Medulla oblongata (tissue), 1 donor: ENCODE data around the gene DDX6.
"Not testable (repeated sequence)": the region's sequence is repeated elsewhere in the genome, so short reads cannot be mapped to it uniquely, and the experiment has no call there.

Experiments
- DNase-seq: peaks from one replicate; pipeline ENCODE4 v3.0.0-alpha.2; 2015; ENCODE audit errors: extremely low spot score

The DDX6 gene

GRCh38 chr11:118791111-118791960 lies at the start of gene DDX6:
Gene DDX6, minus strand, starts transcription at chr11:118791164. Its CDS starts 4,913 bp downstream, at chr11:118786251.
- DNase-seq, result peak; percentile 86

DNA sequence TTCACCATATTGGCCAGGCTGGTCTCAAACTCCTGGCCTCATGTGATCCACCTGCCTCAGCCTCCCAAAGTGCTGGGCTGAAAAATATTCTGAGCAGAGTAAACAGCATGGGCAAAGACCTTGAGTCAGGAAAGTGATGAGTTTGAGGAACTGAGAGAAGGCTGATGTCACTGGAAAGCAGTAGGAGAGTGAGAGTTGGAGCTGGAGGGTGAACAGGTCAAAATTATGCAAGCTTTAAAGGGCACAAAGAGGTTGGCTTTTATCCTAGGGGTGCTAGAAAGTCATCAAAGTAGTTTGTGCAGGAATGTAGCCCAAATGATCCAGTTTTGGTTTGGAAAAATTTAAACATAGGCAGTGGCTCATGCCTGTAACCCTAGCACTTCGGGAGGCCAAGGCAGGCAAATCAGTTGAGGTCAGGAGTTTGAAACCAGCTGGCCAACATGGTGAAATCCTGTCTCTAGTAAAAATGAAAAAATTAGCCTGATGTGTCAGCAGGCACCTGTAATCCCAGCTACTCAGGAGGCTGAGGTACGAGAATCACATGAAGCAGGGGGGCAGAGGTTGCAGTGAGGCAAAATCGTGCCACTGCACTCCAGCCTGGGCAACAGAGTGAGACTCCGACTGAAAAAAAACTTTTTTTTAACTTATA lies 48.1 kb upstream of the DDX6 start:
- DNase-seq, result peak; percentile 48

GRCh38 chr11:118837868-118838267 lies 46.9 kb upstream of the DDX6 start:
- peak; percentile 22 for DNase-seq

GRCh38 chr11:118834427-118835028 lies 43.6 kb upstream of the DDX6 start:
- DNase-seq, result peak; percentile 73

DNA sequence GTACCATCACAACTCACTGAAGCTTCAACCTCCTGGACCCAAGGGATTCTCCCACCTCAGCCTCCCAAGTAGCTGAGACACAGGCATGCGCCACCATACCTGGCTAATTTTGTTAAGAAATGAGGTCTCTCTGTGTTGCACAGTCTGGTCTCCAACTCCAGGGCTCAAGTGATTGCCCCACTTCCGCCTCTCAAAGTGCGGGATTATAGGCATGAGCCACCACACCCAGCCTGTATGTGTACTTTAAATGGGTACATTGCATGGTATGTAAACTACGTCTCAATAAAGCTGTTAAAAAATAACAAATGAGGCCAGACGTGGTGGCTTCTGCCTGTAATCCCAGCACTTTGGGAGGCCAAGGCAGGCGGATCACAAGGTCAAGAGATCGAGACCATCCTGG lies 36.2 kb upstream of the DDX6 start:
- DNase-seq, result no peak

DNA sequence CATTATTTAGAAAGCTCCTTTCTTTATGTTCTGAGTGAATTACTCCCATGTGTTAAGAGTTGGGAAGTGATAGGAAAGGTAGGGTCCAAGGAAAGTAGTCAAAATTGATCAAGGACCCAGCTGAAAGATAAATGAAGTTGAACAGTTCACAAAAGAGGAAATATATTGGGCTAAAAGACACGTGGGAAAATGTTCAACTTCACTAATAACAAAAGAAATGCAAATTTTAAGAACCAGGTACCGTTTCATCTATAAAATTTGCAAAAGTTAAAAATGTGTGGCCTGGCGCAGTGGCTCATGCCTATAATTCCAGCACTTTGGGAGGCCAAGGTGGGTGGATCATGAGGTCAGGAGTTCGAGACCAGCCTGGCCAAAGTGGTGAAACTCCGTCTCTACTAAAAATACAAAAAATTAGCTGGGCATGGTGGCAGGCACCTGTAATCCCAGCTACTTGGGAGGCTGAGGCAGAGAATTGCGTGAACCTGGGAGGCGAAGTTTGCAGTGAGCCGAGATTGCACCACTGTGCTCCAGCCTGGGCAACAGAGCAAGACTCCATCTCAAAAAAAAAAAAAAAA lies 32.1 kb upstream of the DDX6 start:
- not testable (repeated sequence) for DNase-seq

DNA sequence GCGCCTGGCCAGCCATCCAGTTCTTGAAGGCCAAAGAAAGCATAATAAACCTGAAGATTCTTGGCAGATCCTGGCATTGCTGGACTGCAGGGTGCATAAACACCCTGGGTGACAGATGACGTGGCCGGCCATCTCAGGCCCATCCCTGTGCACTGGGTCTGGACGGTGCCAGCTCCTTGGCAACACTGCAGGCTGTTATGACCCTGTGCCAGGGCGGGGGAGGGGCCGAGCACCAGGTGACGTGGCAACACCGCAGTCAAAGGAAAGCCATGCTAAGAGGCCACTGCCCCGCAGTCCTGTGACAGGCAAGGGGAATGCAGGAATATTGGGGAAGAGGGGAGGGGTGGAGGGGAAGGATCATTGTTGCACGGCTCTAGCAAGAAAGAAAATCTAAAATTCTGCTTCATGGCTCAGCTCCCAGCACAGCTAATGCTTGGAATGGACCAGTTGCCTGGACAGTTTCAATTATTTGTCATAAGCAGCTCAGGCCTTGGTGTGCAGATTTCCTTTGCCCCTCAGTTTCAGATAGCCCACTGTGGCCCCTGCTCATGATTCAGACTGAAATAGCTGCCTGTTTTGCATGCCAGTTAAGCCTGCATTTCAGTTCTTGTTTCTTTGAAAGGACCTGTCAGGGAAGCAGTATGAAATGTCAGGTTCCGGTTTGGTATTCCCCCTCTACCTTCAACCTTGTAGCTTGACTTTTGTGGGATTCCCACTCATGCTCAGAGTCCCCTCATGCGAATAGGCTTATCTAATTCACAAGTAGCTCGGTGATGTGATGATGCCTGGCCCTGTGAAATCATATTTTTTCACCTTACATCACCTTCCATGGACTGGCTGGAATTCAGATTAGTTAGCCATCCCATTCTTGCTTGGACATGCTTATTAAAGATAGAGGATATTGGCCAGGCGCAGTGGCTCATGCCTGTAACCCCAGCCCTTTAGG lies 29.7 kb upstream of the DDX6 start:
- DNase-seq, result peak; percentile 74

GRCh38 chr11:118820025-118820379 lies 29.0 kb upstream of the DDX6 start:
- not testable (repeated sequence) for DNase-seq

DNA sequence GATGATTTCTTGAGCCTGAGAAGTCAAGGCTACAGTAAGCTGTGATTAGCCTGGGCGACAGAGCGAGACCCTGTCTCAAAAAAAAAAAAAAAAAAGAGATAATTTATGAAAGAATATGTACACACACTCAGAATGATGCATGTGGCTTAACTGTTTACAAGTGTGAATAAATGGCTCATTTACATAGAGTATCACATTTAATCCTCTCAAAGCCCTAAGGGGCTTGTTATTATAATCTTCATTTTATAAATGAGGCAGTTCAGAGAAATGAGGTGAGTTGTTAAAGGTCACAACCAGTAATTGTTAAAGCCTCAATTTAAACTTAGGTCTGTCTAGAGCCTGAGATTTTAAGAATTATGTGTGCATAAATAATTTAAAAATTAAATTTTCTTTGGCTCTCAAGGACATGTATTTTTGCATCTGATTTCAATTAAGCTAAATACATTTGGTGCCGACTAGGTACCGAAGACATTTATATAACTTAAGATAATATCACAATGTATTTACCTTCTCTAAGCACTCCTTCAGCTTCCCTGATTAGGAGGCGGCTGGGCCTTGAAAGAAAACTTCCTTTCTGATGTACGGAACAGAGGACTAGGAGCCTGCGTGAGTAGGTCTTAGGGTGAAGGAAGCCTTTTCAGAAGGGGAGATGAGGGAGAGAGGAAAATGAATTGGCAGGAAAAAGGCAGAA lies 28.5 kb upstream of the DDX6 start:
- no peak for DNase-seq

- DNase-seq, result no peak
Measured at GRCh38 chr11:118818130-118818529, 27.2 kb upstream of the DDX6 start.

DNA sequence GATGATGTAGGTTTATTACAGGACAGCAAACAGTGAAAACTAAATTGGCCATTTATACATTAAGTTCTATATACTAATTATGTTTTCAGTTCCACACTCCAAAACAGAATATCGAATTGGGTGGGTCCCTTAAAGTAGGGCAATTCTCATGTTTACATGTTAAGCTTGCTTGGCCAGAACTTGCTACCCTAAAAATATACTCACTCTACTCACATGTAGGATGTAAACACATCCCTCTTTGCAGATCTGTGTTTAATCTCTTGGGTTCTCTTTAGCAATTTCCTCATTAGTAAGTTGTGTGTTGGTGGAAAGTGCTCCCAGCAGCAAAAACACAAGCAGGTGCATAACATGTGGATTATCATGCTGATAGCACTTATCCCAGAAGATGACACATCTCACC lies 22.6 kb upstream of the DDX6 start:
- DNase-seq, result no peak

- no peak for DNase-seq
Measured at GRCh38 chr11:118812485-118812884, 21.5 kb upstream of the DDX6 start.

- no peak for DNase-seq
Measured at GRCh38 chr11:118807800-118808778, 17.1 kb upstream of the DDX6 start.

DNA sequence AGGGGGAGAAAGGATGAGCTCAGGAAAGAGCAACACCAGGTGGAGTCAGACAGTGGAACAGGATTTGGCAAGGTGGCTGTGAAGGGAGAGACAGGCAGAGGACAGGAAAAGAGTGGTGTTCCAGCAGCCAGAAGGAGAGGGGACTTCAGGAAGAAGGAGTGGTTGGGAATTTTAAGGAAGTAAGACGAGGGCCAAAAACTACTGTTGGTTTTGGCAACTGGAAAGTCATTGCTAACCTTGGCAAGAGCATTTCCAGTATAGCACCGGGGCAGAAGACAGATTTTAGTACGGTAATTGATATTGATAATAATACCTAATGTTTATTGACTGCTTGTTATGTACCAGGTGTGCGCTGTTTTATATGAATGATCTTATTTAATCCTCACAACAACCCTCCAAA lies 15.4 kb upstream of the DDX6 start:
- no peak for DNase-seq

- DNase-seq, result no peak
Measured at GRCh38 chr11:118804094-118804493, 13.1 kb upstream of the DDX6 start.

GRCh38 chr11:118799372-118799771 lies 8.4 kb upstream of the DDX6 start:
- no peak for DNase-seq

DNA sequence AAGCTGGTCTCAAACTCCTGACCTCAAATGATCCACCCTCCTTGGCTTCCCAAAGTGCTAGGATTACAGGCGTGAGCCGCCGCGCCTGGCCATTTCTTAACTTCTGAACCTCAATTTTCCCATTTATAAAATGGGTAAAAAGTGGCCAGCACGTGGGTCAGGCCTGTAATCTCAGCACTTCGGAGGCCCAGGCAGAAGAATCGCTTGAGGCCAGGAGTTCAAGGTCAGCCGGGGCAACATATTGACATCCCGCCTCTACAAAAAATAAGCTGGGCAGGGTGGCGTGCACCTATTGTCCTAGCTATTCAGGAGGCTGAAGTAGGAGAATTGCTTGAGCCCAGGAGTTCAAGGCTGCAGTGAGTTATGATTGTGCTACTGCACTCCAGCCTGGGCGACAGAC lies 6.5 kb upstream of the DDX6 start:
- no peak for DNase-seq

DNA sequence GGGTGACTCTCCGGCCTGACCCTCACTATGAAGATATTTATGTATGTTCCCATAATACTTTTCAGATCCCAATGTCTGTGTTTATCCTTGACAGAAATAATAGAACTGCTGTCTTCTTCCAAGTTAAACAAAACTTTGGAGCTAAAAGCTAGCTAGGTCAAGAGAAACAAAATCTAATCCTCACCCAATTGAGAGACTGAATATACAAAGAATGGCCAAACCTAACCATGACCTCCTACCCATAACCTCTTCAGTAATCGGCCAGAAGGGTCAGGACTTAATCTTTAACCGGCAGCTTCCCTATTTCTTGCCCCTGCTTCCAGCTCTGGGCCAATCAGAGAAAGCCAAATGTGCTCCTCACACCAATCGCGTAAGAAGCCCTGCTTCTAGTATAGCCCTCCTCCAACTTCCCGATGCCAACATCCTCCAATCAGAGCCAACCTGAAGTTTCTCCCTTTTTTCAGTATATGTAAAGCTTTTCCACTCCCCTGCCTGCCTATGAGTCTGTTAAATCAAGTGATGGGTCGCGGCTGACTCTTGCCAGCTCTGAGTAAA lies 1.7 kb upstream of the DDX6 start:
- DNase-seq, result peak; percentile 93

GRCh38 chr11:118791961-118792569 lies 1.1 kb upstream of the DDX6 start:
- DNase-seq, result no peak
